Left colon (tissue), 2 donors: ENCODE measurements around the gene KIRREL1. TPM values are rescaled to one million over a fixed set of nuclear protein-coding genes. Genes with fewer than 3 reads are reported as not detected.
A peak's percentile ranks its signal among the peaks of the same experiment; 100 is the strongest.

Experiments used
- ATAC-seq: fragments of 200-7000 bp; cut with Tn5 transposase; one replicate; pipeline ENCODE4 v1.9.1; 2020; ENCODE audit warnings: mild to moderate bottlenecking, moderate library complexity
- DNase-seq, 2 donors: peaks; one replicate each; pipeline ENCODE4 v3.0.0-alpha.2; 2020
- intact Hi-C, 2 donors: fragments of 100-400 bp; cut with DNase I in 1 of 2; cut with micrococcal nuclease in 1 of 2; formaldehyde crosslinking; loops; one replicate each; pipeline versions ENCODE4 v1.11.2 to v1.14.0; 2022; cut with DNase I, micrococcal nuclease
- long read RNA-seq: library from polyadenylated mRNA; unstranded; transcript quantifications from one replicate; pipeline ENCODE4 v2.0.0, GENCODE V29; 2021
- total RNA-seq, 2 donors: library from RNA; stranded (reverse); fragmentation: NEBNext Ultra II Directional; extraction: Animal tissue kit (Norgen Biotek cat#: 25700); gene quantifications; one replicate each; pipeline ENCODE4 v1.2.1, GENCODE V29; 2021
- donor health status: DM: no; HTN: no; CAD: no.
- donor health status: DM: yes; HTN: yes; CAD: no.

The KIRREL1 gene
- 1 to 10 TPM; 5.6 to 9.2 TPM for total RNA-seq
- long read RNA-seq, partial matches to known transcripts, result 0 of 3 reads
- long read RNA-seq, other reads (novel, unspliced or antisense), result 3 of 3 reads

GRCh38 chr1:157993147-157993917, at the start of gene KIRREL1:
Gene KIRREL1 (plus strand): TSS chr1:157993645. CDS start chr1:157993677, 32 bp downstream.
- ATAC-seq (peak; percentile 72), DNase-seq (peak; percentile 53 to 64)
- intact Hi-C loops, result loop anchor here in 1 of 2 donors (5.0 to 10.0 kb wide), 2 partner anchors 44 to 91 kb away; no protein-coding TSS in a partner anchor

- no peak for DNase-seq
- intact Hi-C loops, result no loop called here
- ATAC-seq, result peak; percentile 87
Observed at GRCh38 chr1:157944663-157945280, 48.7 kb upstream of the KIRREL1 start.

GRCh38 chr1:157948312-157949073, 45.0 kb upstream of the KIRREL1 start:
- peak in 1 of 2 donors; percentile 43 for DNase-seq
- ATAC-seq, result peak; percentile 76
- intact Hi-C loops, result no loop called here

GRCh38 chr1:157949074-157949354, 44.4 kb upstream of the KIRREL1 start:
- intact Hi-C loops, result no loop called here

GRCh38 chr1:157951230-157951629, 42.2 kb upstream of the KIRREL1 start:
- intact Hi-C loops, result no loop called here
- peak; percentile 63 for ATAC-seq
- DNase-seq, result no peak

More at GRCh38 chr1:157949074-157949354, 44.4 kb upstream of the KIRREL1 start:
- no peak for ATAC-seq
- no peak for DNase-seq

GRCh38 chr1:157952601-157953000, 40.8 kb upstream of the KIRREL1 start:
- ATAC-seq (peak; percentile 69), DNase-seq (peak; percentile 56 to 68)
- intact Hi-C loops, result no loop called here

GRCh38 chr1:157955221-157955620, 38.2 kb upstream of the KIRREL1 start:
- peak; percentile 73 for ATAC-seq
- DNase-seq, result no peak
- intact Hi-C loops, result no loop called here

GRCh38 chr1:157955857-157956256, 37.6 kb upstream of the KIRREL1 start:
- no peak for DNase-seq
- ATAC-seq, result no peak
- intact Hi-C loops, result no loop called here

GRCh38 chr1:157956732-157957131, 36.7 kb upstream of the KIRREL1 start:
- ATAC-seq (no peak), DNase-seq (no peak)
- intact Hi-C loops, result no loop called here

- ATAC-seq (no peak), DNase-seq (no peak)
- intact Hi-C loops, result no loop called here
Observed at GRCh38 chr1:157958263-157958662, 35.2 kb upstream of the KIRREL1 start.

GRCh38 chr1:157959750-157960149, 33.7 kb upstream of the KIRREL1 start:
- no peak for DNase-seq
- ATAC-seq, result no peak
- intact Hi-C loops, result no loop called here

- ATAC-seq, result no peak
- intact Hi-C loops, result no loop called here
- DNase-seq, result no peak
Observed at GRCh38 chr1:157960773-157961172, 32.7 kb upstream of the KIRREL1 start.

- no peak for DNase-seq
- intact Hi-C loops, result no loop called here
- ATAC-seq, result peak; percentile 31
Observed at GRCh38 chr1:157961805-157962762, 31.4 kb upstream of the KIRREL1 start.

- intact Hi-C loops, result no loop called here
- DNase-seq (peak; percentile 48 to 72), ATAC-seq (peak; percentile 51)
Observed at GRCh38 chr1:157963713-157964112, 29.7 kb upstream of the KIRREL1 start.

GRCh38 chr1:157965584-157965983, 27.9 kb upstream of the KIRREL1 start:
- intact Hi-C loops, result no loop called here
- ATAC-seq, result no peak
- no peak for DNase-seq

- peak; percentile 59 to 76 for DNase-seq
- ATAC-seq, result peak; percentile 82
- intact Hi-C loops, result no loop called here
Observed at GRCh38 chr1:157966031-157966537, 27.4 kb upstream of the KIRREL1 start.

- intact Hi-C loops, result no loop called here
- no peak for DNase-seq
- ATAC-seq, result no peak
Observed at GRCh38 chr1:157967205-157967604, 26.2 kb upstream of the KIRREL1 start.

GRCh38 chr1:157968508-157968907, 24.9 kb upstream of the KIRREL1 start:
- intact Hi-C loops, result no loop called here
- peak; percentile 60 for ATAC-seq
- peak; percentile 23 to 85 for DNase-seq
